ENCODE measurements around the gene C15orf62.

The C15orf62 gene

DNA sequence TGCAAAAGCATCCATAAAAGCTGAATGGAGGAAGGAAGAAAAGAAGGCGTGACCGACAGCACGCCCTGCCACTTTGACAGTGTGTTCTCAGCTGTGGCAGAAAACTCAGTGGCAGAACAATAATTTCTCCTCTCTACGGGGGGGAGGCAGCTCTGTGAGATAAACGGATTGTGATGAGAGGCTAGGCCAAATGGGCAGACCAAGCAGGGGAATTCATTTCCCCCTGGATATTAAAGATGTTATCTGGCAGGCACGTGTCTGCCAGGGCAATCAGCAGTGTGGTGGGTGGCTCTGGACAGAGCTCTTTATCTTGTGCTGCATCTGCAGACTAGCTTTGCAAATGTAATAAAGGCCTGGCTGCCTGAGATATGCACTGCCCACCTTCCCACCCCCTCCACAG lies 12.8 kb upstream of the C15orf62 start:
- no peak for DNase-seq

DNA sequence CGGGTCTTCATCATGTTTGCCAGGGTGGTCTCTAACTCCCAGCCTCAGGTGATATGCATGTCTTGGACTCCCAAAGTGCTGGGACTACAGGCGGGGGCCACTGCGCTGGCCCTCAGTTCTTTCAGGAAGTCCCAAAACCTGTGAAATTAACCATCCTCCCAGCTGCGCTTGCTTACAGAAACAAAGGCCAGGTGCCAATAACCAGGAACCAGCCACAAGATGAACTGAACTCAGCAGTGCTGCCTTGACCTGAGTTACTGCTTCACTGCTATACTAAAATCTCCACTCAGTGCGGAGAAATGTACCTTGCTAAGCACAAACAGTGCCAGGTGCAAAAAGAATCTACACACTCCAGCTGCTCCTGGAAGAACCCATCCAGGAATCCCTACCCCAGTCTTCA lies 9.8 kb upstream of the C15orf62 start:
- DNase-seq: no peak

DNA sequence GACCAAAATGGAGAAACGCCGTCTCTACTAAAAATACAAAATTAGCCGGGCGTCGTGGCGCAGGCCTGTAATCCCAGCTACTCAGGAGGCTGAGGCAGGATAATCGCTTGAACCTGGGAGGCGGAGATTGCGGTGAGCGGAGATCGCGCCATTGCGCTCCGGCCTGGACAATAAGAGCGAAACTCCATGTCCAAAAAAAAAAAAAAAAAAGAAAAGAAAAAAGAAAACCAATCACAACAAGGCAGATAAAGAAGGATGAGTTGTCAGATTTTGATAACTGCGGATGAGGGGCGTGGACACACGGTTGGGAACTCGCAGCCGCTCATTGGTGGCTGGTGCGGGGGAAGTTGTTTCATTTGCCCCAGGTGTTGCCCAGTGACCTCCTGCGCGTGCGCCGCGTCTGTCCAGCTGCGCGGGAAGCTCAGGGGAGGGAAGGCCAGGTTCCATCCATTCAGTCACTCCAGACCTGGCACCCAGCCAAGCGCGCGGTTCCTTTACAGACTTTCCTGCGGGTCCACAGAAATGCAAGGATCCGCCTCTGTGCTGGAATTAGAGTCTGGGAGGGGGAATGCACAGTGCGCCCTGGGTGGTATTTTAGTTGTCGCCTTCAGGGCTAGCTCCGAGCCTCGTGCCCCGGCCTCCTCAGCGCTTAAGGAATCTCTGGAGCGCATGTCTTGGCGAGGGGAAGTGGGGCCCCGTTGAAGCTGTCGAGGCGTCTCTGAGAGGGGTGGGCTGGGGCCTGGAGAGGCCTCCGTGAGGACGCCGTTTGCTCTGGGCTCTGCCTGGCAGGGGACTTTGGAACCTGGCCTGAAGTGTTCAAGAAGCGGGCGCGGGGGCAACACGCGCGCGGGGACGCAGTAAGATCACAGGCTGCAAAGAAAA lies 6.6 kb upstream of the C15orf62 start:
- DNase-seq: no peak

DNA sequence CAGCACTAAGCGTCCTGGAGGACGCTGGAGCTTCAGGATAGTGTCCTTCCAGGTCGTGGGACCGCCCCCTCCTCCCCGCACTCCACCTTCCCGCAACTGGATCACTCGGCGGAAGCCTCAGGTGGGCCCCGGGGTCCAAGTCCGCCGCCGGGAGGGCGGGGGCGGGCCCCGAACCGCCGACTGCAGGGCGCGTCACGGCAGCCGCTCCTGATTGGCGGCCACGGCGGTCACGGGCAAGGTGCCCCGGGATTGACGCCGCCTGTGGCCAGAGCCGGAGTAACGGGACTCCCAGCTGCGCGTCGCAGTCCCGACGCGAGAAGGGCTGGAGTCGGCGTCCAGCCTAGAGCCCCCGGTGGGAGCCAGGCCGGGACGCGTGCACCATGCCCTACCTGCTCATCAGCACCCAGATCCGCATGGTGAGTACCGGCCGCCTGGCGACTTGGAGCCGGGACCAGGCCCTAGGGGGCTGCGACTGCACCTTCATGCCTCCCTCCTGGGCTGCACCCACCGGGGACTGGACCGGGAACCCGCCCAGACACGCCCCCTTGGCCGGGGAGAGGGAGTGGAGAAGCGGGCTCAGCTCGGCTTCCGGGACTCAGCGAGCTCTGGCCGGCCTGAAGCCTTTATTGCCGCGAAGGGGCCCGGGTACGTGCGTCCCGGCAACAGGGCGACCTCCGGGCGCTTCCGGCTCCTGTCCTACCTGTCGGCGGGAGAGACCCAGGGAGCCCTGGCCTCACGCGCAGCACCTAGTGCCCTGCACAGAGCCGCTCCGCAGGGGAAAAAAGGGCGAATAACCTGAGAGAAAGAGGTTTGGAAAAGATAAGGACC lies 5.8 kb upstream of the C15orf62 start, which contains the start of gene GCHFR:
Gene GCHFR, plus strand, starts transcription at position 268 of the 828 bp plus-strand sequence. Its CDS starts 113 bp downstream, at position 381.
- DNase-seq: peak in 1 of 2 donors; percentile 53

DNA sequence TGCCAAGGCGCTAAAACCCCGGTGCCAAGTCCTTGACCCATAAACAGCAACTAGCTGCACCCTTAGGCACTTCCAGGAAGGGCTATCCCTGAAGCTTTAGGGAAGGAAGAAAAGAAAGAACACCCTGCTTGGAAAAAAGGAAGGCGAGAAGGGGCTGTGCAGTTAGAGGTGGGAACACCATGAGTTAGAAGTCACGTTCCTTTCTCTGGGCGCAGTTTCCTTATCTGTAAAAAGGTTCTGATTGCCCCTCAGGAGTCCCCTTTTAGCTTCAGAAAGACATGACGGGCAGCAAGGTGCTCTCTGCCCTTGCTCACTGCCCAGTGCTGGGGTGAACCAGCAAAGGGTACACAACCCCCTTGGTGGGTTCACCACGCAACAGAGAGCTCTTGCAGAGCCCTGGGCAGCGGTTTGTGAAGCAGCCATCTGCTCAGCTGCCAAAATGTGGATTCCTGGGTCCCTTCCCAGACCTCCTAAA lies 5.1 kb upstream of the C15orf62 start:
- no peak for DNase-seq

DNA sequence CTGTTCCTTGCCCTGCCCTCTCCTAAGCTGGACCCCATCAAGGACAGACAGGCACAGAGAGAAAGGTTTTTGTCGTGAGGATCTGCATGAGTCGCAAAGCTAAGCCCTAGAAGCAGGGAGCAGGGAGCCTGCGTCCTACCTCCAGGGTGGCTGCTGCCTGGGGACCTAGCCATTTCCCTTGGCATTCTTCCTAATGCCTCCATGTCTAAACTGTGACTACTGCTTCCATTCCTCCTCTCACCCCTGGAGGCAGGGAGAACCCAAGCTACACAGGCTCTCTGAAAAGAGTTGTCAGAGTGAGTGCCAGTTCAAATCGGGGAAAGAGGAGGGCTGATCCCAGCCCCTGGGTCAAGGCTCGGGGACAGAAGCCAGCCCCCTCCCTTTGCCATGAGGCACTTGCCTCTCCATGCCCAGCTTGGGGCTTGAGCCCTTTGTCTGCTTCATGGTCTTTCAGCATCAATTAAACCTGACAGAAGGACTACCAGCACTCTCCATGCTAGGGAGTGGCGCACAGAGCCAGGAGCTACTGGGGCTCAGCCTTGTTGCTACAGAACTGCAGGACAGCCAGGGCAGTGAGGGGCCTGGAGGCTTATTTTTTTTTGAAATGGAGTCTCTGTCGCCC lies 3.5 kb upstream of the C15orf62 start:
- DNase-seq: no peak

DNA sequence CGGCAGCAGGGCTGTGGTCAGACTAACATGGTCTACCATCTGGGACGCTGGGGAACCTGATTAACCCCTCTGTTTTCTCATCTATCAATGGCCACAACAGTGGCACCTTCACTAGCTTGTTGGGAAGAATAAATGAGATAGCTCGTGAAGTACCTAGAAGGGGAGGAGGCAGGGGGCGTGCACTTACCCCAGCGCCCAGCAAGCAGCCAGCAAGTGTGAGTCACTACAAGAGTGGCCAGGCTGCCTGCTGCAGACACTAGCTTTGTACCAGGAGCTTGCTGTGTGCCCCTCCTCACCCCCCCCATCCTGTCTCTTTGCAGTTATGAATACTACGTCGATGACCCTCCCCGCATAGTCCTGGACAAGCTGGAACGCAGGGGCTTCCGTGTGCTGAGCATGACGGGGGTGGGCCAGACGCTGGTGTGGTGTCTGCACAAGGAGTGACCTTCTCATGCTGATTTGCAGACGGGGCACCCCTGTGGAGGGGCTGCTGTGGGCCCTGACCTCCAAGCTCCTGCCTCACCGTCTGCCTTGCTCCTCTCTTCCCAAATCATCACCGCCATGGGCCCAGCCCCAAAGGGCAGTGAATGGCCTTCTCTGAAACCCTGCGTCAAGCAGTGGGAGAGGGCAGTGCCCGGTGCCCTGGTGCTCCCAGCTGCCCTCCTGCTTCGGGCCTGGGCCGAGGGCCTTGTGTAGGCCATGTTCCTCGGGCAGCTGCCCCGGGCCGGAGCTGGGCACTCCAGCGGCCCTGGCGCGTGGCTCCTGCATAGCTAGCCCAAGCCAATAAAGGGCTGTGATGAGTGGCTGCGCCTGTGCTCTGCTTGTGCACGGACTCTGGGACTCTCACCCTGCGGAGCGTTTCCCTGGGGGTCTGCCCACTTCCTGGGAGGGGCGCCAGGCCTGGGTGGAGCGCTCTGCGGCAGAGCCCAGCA lies 2.6 kb upstream of the C15orf62 start:
- no peak for DNase-seq

DNA sequence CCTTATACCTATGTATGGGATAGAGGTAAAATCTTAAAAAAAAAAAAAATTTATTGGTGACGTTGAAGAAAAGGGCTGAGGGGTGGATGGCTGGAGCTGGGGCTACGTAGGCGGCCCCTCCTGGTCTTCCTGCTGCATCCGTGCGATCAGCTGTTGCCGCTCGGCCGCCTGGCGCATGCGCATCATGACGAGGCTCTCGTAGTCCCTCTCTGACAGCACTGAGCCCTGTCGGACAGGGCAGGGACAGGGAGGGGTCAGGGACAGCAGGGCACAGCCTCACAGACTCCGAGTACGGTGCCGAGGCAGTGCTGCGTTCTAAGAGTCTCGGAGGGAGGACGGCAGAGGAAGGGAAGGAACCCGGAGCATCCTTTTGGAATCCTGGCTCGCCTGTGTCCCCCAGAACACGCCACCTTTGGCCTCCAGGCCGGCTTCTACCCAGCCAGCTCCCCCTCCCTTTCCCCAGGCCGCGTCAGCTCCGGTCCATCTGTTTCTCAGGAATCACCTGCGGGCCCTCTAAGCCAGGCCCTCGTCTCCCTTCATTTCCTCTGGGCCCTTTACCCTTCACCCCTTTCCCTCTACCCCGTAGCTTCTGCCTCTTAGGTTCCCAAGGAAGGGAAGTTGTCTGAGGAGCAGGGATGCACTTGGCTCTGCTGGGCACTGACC lies 1.8 kb upstream of the C15orf62 start:
- DNase-seq: no peak

DNA sequence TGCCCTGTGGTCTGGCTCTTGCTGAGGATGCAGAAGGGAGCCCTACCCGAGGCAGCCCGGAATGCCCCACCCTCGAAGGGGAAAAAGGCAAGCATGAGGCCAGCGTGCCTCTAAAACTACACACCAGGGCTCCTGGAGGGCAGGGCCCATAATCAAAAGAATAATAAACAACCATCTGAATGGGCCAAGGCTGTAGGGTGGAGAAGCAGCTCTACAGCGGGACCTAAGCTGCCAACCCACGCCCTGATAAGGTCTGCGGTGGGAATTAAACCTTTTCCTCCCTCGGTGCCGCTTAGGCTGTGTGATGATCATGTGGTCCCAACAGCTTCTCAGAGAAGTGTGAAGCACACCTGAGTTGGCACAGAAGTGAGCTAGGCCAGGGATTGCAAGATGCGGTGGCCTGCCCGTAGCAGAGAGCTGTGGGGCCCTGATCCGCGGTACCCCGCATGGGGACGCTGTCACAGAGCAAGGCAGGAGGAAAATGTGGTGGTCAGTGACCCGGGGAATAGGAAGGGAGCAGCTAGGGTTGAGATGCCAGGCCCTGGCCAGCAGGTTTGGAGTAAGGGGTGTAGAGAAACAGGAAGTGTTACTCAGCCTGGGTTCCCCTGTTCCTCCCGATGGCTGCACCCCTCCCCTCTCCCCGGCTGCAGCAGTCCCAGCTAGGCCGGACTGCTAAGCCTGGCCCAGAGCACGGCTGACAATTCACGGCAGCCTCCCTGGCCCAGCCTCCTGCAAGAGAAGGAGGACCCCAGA lies 1.1 kb upstream of the C15orf62 start:
- peak in 1 of 2 donors; percentile 51 for DNase-seq

DNA sequence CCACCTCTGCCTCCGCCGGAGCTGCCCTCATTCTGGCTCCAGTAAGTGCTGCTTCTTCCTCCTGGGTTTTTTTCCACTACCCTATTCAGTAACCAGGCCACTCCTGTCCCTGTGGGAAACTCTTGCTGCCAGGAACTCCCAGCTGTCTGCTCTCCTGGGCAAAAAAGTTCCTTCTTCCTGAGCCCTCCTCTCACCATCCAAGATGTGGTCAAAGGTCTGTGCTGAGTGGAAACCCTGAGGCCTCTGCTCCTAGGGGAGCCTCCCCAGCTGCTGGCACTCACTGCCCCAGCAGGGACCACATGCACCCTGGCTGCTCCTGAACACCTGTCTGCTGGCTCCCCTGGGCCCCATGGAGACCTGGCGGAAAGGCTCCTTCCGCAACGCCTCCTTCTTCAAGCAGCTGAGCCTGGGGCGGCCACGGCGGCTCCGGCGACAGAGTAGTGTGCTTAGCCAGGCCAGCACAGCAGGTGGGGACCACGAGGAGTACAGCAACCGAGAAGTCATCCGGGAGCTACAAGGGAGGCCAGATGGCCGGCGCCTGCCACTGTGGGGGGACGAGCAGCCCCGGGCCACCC lies 454 bp downstream of the C15orf62 start:
- DNase-seq: no peak

DNA sequence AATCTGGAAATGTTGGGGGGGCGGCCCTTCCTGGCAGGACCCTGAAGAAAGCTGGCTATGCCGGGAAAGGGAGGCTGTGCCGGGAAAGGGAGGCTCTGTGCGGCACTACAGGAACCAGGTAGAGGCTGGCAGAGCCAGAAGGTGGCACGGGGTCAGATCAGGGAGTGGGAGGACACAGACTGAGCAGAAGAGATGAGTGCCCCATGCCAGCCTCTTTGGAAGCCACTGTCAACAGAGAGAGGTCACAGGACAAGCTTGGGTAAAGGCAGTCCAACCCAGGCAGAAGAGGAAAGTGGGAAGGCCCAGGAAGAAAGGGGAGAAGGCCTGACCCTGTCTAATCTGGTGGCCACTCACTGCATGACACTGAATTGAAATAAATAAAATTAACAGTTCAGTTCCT lies 1.5 kb downstream of the C15orf62 start:
- no peak for DNase-seq

DNA sequence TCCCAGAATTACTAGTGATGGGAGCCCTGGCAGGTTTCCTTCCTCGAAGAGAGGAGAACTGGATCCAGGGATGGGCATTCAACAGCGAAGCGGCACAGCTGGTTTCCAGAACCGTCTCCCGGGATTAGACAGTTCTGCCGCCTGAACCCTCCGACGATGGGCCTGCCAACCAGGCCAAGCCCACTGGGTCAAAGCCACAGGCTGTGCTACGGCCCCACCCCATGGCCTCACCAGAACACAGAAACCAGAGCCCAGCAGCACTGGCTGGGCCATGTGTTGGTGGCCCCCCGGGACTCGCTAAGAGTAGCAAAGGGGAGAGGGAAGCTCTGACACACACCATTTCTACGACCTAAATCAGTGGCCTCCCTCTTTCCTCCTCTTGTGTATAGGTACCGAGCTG lies 2.2 kb downstream of the C15orf62 start:
- DNase-seq: no peak

DNA sequence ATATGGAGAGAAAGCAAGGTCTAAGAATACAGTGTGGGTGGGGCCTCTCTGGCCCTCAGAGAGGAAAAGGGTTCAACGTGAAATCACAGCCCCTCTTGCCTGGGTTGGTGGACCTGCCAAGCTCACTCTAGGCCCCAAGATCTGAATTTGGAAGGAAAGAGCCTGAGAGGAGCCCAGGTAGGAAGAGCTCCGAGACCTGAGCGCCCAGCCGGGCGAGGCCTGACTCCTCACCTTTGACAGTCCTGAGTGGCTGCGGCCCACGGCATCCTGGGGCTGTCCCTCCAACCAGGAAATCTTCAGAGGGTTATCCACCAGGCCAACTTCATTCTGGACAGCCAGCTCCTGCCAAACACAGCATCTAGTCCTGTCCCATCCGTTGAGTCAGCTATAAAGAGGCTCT lies 3.7 kb downstream of the C15orf62 start:
- no peak for DNase-seq

DNA sequence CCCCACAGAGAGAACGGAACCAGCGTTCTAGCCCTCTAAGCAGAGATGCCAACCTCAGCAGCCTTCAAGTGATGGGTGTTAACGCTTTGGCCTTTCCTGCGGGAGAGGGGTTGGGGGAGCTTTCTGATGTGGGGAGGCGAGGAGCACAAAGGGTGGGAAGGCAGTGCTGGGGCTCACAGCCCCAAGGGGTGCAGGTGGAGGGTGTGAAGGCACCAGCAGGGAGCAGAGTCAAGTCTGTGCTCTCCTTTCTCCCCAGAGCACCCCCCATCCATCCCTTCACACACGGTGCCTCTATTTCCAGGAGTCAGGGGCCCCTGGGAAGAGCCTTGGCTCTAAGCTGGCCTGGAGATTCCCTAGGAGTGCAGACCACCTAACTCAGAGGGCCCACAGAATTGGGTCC lies 4.1 kb downstream of the C15orf62 start:
- DNase-seq: no peak

DNA sequence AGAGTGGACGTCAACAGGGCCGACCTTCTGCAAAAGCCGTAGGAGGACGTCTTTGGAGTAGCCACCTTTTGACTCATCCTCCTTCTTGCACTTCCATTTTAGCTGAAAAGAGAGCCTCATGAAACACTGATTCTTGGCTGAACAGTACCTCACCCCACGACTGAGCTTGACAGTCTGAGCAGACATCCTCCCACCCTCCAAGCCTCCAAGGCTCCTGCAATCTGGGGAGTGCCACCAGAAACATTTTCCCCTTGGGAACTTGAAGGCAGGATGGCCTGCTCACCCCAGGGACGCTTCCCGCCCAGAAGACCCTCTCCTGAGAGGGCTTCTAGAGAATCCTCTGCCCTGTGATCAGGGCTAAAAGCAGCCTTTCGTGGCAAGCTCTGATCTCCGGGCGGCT lies 5.2 kb downstream of the C15orf62 start:
- DNase-seq: no peak

DNA sequence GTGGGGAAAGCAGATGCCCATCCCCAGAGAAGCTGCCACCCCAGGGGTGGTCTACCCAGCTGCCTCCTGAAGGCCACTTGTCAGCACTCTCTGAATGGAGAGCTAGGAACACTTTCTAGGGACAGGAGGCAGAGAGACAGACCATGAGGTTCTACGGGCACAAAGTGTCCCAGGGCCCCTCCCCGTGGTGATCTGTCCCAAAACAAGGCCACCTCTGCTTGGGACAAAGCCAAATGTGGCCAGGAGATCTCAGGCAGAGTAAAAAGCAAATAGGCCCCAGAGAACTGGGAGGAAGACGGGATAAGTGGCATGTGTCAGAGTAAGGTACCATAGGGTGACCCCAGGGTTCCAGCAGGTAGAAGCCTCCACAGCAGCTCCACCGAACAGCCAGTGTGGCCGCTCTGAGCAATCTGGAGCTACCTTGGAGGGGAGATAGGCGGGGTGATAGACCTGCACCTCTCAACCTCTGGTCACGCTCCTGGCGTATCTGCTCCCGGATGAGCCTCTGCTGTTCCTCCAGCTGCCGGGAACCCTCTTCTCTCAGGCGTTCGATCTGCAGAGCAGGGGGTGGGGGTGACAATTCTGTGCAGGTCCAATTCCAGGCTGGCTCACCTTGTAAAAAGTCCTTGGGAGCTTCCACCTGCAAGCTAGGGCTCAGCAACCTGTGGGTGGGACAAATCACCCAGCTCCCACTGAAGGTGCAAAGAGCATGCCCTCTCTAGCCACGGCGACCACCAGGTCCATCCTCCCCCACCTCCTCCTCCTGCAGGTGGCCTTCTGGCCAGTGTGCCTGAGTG lies 6.2 kb downstream of the C15orf62 start:
- no peak for DNase-seq

DNA sequence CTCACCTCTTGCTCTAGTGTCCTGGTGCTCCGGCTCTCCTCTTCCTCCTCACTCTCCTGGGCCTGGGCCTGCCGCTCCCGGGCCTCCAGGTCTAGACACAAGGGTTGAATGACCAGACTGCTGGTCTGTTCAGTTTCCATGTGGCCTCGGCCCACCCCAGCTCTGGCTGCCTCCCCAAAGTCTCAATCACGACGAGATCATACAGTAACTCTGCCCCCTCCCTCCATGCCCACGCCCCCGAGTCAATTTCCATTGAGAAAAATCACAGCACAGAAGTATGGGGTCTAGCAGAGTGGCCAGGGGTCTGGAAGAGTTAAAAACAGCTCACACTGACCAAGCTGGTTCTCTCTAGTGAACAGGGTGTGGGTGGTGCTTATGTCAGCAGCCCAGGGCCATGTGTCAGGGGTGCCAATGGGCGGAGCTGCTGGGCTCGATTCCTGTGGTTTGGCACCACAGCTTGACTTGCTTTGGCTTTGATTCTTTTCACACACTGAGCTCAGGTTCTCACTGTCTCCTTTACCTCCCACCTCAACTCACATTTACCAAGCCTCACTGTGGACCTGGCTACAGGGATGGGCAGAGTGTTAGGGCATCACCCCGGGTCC lies 6.9 kb downstream of the C15orf62 start:
- DNase-seq: no peak

DNA sequence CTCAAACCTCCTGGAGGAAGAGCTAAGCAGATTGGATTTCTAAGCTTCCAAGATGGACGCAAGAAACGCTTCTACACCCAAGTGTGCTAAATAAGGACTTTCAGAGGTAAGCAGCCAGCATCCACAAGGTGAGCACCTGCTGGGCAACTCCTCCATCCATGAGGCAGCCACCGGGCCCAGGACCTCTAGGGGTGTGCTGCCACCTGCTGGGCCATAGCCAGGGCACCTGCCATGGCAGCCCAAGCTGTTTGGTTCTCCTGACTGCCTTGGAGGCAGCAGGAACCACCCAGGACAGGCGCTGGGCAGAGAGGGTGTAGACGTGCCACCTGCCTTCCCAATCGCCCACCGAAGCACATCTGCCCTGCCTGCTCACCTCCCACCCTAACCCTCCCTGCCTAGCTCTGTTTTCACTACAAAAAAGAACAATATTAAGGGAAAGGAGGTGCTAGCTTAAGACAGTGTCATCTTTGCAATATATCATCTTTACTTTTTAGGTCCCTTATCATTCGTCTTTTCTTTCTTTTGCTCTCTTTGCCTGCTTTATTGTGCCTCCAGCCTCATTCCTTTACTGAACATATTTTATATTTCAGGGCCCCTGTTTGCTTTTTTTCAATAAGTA lies 12.9 kb downstream of the C15orf62 start:
- DNase-seq: peak; percentile 10 to 28

DNA sequence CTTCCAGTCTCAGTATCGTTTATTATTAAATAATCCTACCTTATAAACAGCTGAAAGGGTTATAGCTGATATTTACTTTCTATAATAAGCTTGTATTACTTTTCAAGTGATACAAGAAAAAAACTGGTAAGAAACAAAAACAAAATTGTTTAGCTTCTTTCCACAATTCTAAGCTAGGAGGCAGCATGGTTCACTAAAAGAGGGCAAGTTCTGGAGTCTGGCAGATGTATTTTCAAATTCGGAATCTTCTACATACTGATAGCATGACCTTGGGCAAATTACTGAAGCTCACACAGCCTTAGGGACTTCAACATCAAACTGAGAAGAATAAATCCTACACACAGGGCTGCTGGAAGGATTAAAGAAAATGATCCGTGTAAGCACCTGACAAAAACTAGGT lies 15.4 kb downstream of the C15orf62 start:
- DNase-seq: no peak

Data from bone marrow (tissue), 2 donors.